Upper lobe of right lung (tissue), 1 donor: Measurements from ENCODE around the gene STAB2. TPM values are rescaled to one million over a fixed set of nuclear protein-coding genes. Genes with fewer than 3 reads are reported as not detected.
A peak's percentile ranks its signal among the peaks of the same experiment; 100 is the strongest.
"Not testable (repeated sequence)": the region's sequence is repeated elsewhere in the genome, so short reads cannot be mapped to it uniquely, and the experiment has no call there.

ENCODE experiments used
- ATAC-seq: fragments of 200-7000 bp; cut with Tn5 transposase; one replicate; pipeline ENCODE4 v1.9.1; 2020; ENCODE audit warnings: mild to moderate bottlenecking, moderate library complexity
- DNase-seq: peaks from one replicate; pipeline ENCODE4 v3.0.0-alpha.2; 2020
- H3K27ac ChIP-seq: fragments of 200-600 bp; one replicate; pipeline ENCODE4 v1.8.0; 2022
- H3K27me3 ChIP-seq: fragments of 200-600 bp; one replicate; pipeline ENCODE4 v1.8.0; 2022; ENCODE audit warnings: mild to moderate bottlenecking
- H3K36me3 ChIP-seq: fragments of 200-600 bp; one replicate; pipeline ENCODE4 v1.8.0; 2022
- H3K4me1 ChIP-seq: fragments of 200-600 bp; one replicate; pipeline ENCODE4 v1.8.0; 2022
- H3K4me3 ChIP-seq: fragments of 200-600 bp; one replicate; pipeline ENCODE4 v1.8.0; 2022; ENCODE audit warnings: mild to moderate bottlenecking
- H3K9me3 ChIP-seq: fragments of 200-600 bp; one replicate; pipeline ENCODE4 v1.8.0; 2022
- CTCF ChIP-seq: fragments of 200-600 bp; IDR thresholded peaks from one replicate; pipeline ENCODE4 v1.8.0; 2022; ENCODE audit warnings: antibody characterized with exemption
- intact Hi-C: fragments of 100-400 bp; cut with DNase I; formaldehyde crosslinking; loops from one replicate; pipeline ENCODE4 v1.11.0; 2022
- total RNA-seq: library from RNA; stranded (reverse); fragmentation: NEBNext Ultra II Directional; extraction: Animal tissue kit (Norgen Biotek cat#: 25700); gene quantifications from one replicate; pipeline ENCODE4 v1.2.1, GENCODE V29; 2021
- donor health status: DM: no; HTN: yes; CAD: no; lungs with severe emphysema.

STAB2 gene
- total RNA-seq, 1 donor from 2014 or later: 2.6 TPM

GRCh38 chr12:103807561-103808238 lies 220.6 kb downstream of the STAB2 start:
- ATAC-seq (no peak), DNase-seq (no peak)
- TF ChIP-seq CTCF: no peak
- H3K27me3 ChIP-seq: no peaks in the 10 kb centered on the region
- H3K27ac ChIP-seq: no peak overlapping the region
- no peaks in the 10 kb centered on the region for H3K9me3 ChIP-seq
- H3K4me1 ChIP-seq: peaks cover 19% of the 10 kb centered on the region
- H3K36me3 ChIP-seq: no peaks in the 10 kb centered on the region
- intact Hi-C loops: no loop called here
- H3K4me3 ChIP-seq: no peak overlapping the region

- Histone ChIP-seq H3K4me1 (peaks cover 19% of the 10 kb centered on the region), H3K9me3 (no peaks in the 10 kb centered on the region), H3K36me3 (no peaks in the 10 kb centered on the region), H3K27me3 (no peaks in the 10 kb centered on the region), H3K4me3 (no peak overlapping the region), H3K27ac (no peak overlapping the region)
- ATAC-seq: no peak
- TF ChIP-seq CTCF: no peak
- intact Hi-C loops: no loop called here
- no peak for DNase-seq
Observed at GRCh38 chr12:103808239-103808880, 221.3 kb downstream of the STAB2 start.

GRCh38 chr12:103809154-103809553 lies 222.1 kb downstream of the STAB2 start:
- intact Hi-C loops: no loop called here
- Histone ChIP-seq H3K36me3 (no peaks in the 10 kb centered on the region), H3K4me1 (peaks cover 19% of the 10 kb centered on the region), H3K9me3 (no peaks in the 10 kb centered on the region), H3K27ac (no peak overlapping the region), H3K4me3 (no peak overlapping the region), H3K27me3 (no peaks in the 10 kb centered on the region)
- no peak for TF ChIP-seq CTCF
- ATAC-seq: peak; percentile 8
- DNase-seq: no peak

GRCh38 chr12:103809639-103810038 lies 222.6 kb downstream of the STAB2 start:
- peaks cover 15% of the 10 kb centered on the region for H3K4me1 ChIP-seq
- H3K4me3 ChIP-seq, H3K27ac ChIP-seq, H3K36me3 ChIP-seq, ATAC-seq, DNase-seq, H3K27me3 ChIP-seq, intact Hi-C loops, H3K9me3 ChIP-seq: not testable (repeated sequence)

GRCh38 chr12:103810111-103810510 lies 223.0 kb downstream of the STAB2 start:
- Histone ChIP-seq H3K9me3 (no peaks in the 10 kb centered on the region), H3K27ac (no peak overlapping the region), H3K4me3 (no peak overlapping the region), H3K4me1 (peaks cover 10% of the 10 kb centered on the region), H3K27me3 (no peaks in the 10 kb centered on the region), H3K36me3 (no peaks in the 10 kb centered on the region)
- intact Hi-C loops: no loop called here
- ATAC-seq (no peak), DNase-seq (no peak)
- TF ChIP-seq CTCF: no peak

GRCh38 chr12:103811791-103812190 lies 224.7 kb downstream of the STAB2 start:
- Histone ChIP-seq H3K9me3 (no peaks in the 10 kb centered on the region), H3K27ac (no peak overlapping the region), H3K4me3 (no peak overlapping the region), H3K27me3 (no peaks in the 10 kb centered on the region), H3K36me3 (no peaks in the 10 kb centered on the region), H3K4me1 (no peaks in the 10 kb centered on the region)
- intact Hi-C loops: no loop called here
- TF ChIP-seq CTCF: no peak
- DNase-seq (no peak), ATAC-seq (no peak)
